H1 (cell line): Measurements from ENCODE around the gene APOA1. TPM values are rescaled to one million over a fixed set of nuclear protein-coding genes. Genes with fewer than 3 reads are reported as not detected.

ENCODE experiments used
- CTCF ChIA-PET: fragments of 300-600 bp; sonication (Branson Sonifier 250); formaldehyde crosslinking; loops from one replicate; lab custom pipeline; 2021; ENCODE audit not compliant: partially characterized antibody; lab: Charles Lee
- POLR2A ChIA-PET: fragments of 300-600 bp; sonication (Branson Sonifier 250); formaldehyde crosslinking; loops from one replicate; lab custom pipeline; 2021; ENCODE audit warnings: inconsistent platforms; ENCODE audit not compliant: partially characterized antibody; lab: Charles Lee
- DNase-seq, 2 experiments: peaks; one replicate each; pipeline versions ENCODE4 v3.0.0 to v3.0.0-alpha.2; 2010 to 2022; ENCODE audit warnings: low spot score in 2 of 2, low read depth in 1 of 2, mixed read lengths in 1 of 2
- FAIRE-seq: peaks from 2 replicates; lab custom pipeline; 2011; peaks lifted over from hg19 to GRCh38; lab: Jason Lieb, UNC
- H2AFZ ChIP-seq: 2 replicates; pipeline ENCODE4 v1.8.1; 2012; ENCODE audit warnings: low read length, inconsistent platforms
- H2AK5ac ChIP-seq: 2 replicates; pipeline ENCODE4 v1.6.1; 2013; ENCODE audit warnings: low read depth, low read length
- H2BK120ac ChIP-seq: replicated peaks from 2 replicates; pipeline ENCODE3; 2013; ENCODE audit warnings: low read depth, low read length, inconsistent platforms
- H2BK12ac ChIP-seq: 2 replicates; pipeline ENCODE4 v1.6.1; 2013; ENCODE audit warnings: low read depth, low read length
- H2BK15ac ChIP-seq: 2 replicates; pipeline ENCODE4 v1.6.1; 2013; ENCODE audit warnings: low read length
- H2BK20ac ChIP-seq: 2 replicates; pipeline ENCODE4 v1.6.1; 2013; ENCODE audit warnings: low read length
- H2BK5ac ChIP-seq: 2 replicates; pipeline ENCODE4 v1.6.1; 2013; ENCODE audit warnings: low read depth, low read length
- H3K14ac ChIP-seq: 2 replicates; pipeline ENCODE4 v1.6.1; 2013; ENCODE audit warnings: inconsistent platforms; ENCODE audit not compliant: insufficient read length
- H3K18ac ChIP-seq: 2 replicates; pipeline ENCODE4 v1.6.1; 2013; ENCODE audit warnings: low read length; ENCODE audit errors: extremely low read depth
- H3K23ac ChIP-seq: 2 replicates; pipeline ENCODE4 v1.6.1; 2013; ENCODE audit warnings: inconsistent platforms; ENCODE audit not compliant: insufficient read length
- H3K23me2 ChIP-seq: 2 replicates; pipeline ENCODE4 v1.6.1; 2013; ENCODE audit warnings: low read depth, low read length
- H3K27ac ChIP-seq: 2 replicates; pipeline ENCODE4 v1.6.1; 2011; ENCODE audit warnings: low read depth, low read length, inconsistent platforms
- H3K27me3 ChIP-seq, 4 experiments: replicated peaks in 1 of 4; 1 replicate in 1 of 4; 2 replicates in 3 of 4; pipeline versions ENCODE4 v1.6.1 to v1.8.1; 2011 to 2013; ENCODE audit warnings: low read length in 3 of 4, mild to moderate bottlenecking in 3 of 4, inconsistent platforms in 2 of 4, mixed read lengths in 2 of 4, moderate library complexity in 1 of 4; ENCODE audit not compliant: control insufficient read depth in 3 of 4, insufficient read depth in 3 of 4; ENCODE audit errors: extremely low read depth in 1 of 4
- H3K36me3 ChIP-seq, 4 experiments: 2 replicates each; pipeline versions ENCODE4 v1.6.1 to v1.8.1; 2011 to 2013; ENCODE audit warnings: mild to moderate bottlenecking in 4 of 4, low read length in 3 of 4, moderate library complexity in 2 of 4, control low read depth in 1 of 4, inconsistent platforms in 1 of 4; ENCODE audit not compliant: insufficient read depth in 4 of 4, control insufficient read depth in 2 of 4
- H3K4ac ChIP-seq: replicated peaks from 2 replicates; pipeline ENCODE3; 2013; ENCODE audit warnings: low read length, low read depth, mixed read lengths, inconsistent platforms; ENCODE audit not compliant: insufficient read length
- H3K4me1 ChIP-seq, 4 experiments: replicated peaks in 1 of 4; 1 replicate in 1 of 4; 2 replicates in 3 of 4; pipeline versions ENCODE4 v1.6.1 to v1.8.1; 2011 to 2013; ENCODE audit warnings: low read length in 3 of 4, inconsistent platforms in 2 of 4, mixed read lengths in 1 of 4; ENCODE audit not compliant: insufficient read depth in 4 of 4, control insufficient read depth in 3 of 4
- H3K4me2 ChIP-seq, 2 experiments: 2 replicates each; pipeline versions ENCODE4 v1.6.1 to v1.8.1; 2011 to 2013; ENCODE audit warnings: low read depth in 2 of 2, low read length in 2 of 2, control low read depth in 1 of 2, inconsistent platforms in 1 of 2, mild to moderate bottlenecking in 1 of 2; ENCODE audit not compliant: insufficient read depth in 1 of 2
- H3K4me3 ChIP-seq, 4 experiments: fragments of 200-600, 300-600 bp in 1 of 4; sonication (generic), shearing (Covaris generic), sonication (Bioruptor Twin) in 1 of 4; 2 replicates each; pipeline versions ENCODE4 v1.5.1 to v1.8.1; 2011 to 2016; ENCODE audit warnings: low read length in 4 of 4, low read depth in 3 of 4, control low read depth in 2 of 4, inconsistent platforms in 2 of 4, mild to moderate bottlenecking in 2 of 4, mixed read lengths in 1 of 4, moderate library complexity in 1 of 4; ENCODE audit not compliant: insufficient read depth in 2 of 4; ENCODE audit errors: extremely low read depth in 1 of 4
- H3K56ac ChIP-seq: replicated peaks from 2 replicates; pipeline ENCODE3; 2013; ENCODE audit warnings: low read depth, mild to moderate bottlenecking, mixed read lengths, low read length, inconsistent platforms; ENCODE audit not compliant: insufficient read length
- H3K79me1 ChIP-seq: 2 replicates; pipeline ENCODE4 v1.6.1; 2013; ENCODE audit warnings: low read depth, low read length, control low read depth
- H3K79me2 ChIP-seq, 2 experiments: 2 replicates each; pipeline versions ENCODE4 v1.6.1 to v1.8.1; 2012 to 2013; ENCODE audit warnings: low read length in 2 of 2, mild to moderate bottlenecking in 2 of 2, inconsistent platforms in 1 of 2; ENCODE audit not compliant: insufficient read depth in 2 of 2, control insufficient read depth in 1 of 2
- H3K9ac ChIP-seq, 4 experiments: replicated peaks in 1 of 4; 1 replicate in 1 of 4; 2 replicates in 3 of 4; pipeline versions ENCODE4 v1.6.1 to v1.8.1; 2011 to 2013; ENCODE audit warnings: low read depth in 3 of 4, low read length in 3 of 4, control low read depth in 2 of 4, mild to moderate bottlenecking in 2 of 4, moderate library complexity in 2 of 4, inconsistent platforms in 1 of 4; ENCODE audit errors: extremely low read depth in 1 of 4
- H3K9me3 ChIP-seq, 2 experiments: 2 replicates each; pipeline versions ENCODE4 v1.6.1 to v1.8.1; 2012 to 2013; ENCODE audit warnings: mild to moderate bottlenecking in 2 of 2, moderate library complexity in 2 of 2, control low read depth in 1 of 2, inconsistent platforms in 1 of 2, low read depth in 1 of 2, low read length in 1 of 2, mixed read lengths in 1 of 2; ENCODE audit not compliant: insufficient read depth in 2 of 2
- H4K20me1 ChIP-seq, 2 experiments: replicated peaks in 1 of 2; 2 replicates each; pipeline versions ENCODE3 to v1.8.1; 2011 to 2013; ENCODE audit warnings: inconsistent platforms in 2 of 2, low read length in 2 of 2, mild to moderate bottlenecking in 1 of 2; ENCODE audit not compliant: insufficient read depth in 2 of 2, control insufficient read depth in 1 of 2
- H4K5ac ChIP-seq: 2 replicates; pipeline ENCODE4 v1.6.1; 2013; ENCODE audit warnings: low read length, low read depth, mixed read lengths, inconsistent platforms; ENCODE audit not compliant: insufficient read length
- H4K8ac ChIP-seq: 2 replicates; pipeline ENCODE4 v1.8.0; 2013; ENCODE audit warnings: mild to moderate bottlenecking, moderate library complexity, low read length, inconsistent platforms; ENCODE audit not compliant: insufficient read depth; ENCODE audit errors: extremely low read depth
- H4K91ac ChIP-seq: replicated peaks from 2 replicates; pipeline ENCODE3; 2013; ENCODE audit warnings: low read length, mixed read lengths, inconsistent platforms; ENCODE audit not compliant: insufficient read length
- BACH1 ChIP-seq: IDR thresholded peaks from 2 replicates; pipeline ENCODE4 v1.6.1; 2012; ENCODE audit warnings: low read length, improper control_type of control experiment
- BRCA1 ChIP-seq: IDR thresholded peaks from 2 replicates; pipeline ENCODE4 v1.6.1; 2012; ENCODE audit warnings: low read depth, low read length, improper control_type of control experiment
- CBX5 ChIP-seq: fragments of 300-800, 300-1000 bp; sonication (generic); IDR thresholded peaks from 2 replicates; pipeline ENCODE4 v1.7.1; 2016; ENCODE audit warnings: antibody characterized with exemption, low read length, low read depth
- EP300 ChIP-seq, 2 experiments: IDR thresholded peaks; 1 replicate in 1 of 2; 2 replicates in 1 of 2; pipeline ENCODE4 v1.6.1; 2011 to 2012; ENCODE audit warnings: low read depth in 2 of 2, low read length in 2 of 2, mild to moderate bottlenecking in 2 of 2, borderline replicate concordance in 1 of 2, inconsistent platforms in 1 of 2, moderate library complexity in 1 of 2
- EZH2 ChIP-seq: fragments of 200-600 bp; sonication (generic); IDR thresholded peaks from 2 replicates; pipeline ENCODE4 v1.7.1; 2012; ENCODE audit warnings: low read depth, mild to moderate bottlenecking, moderate library complexity, low read length, inconsistent platforms; ENCODE audit not compliant: severe bottlenecking
- KDM5A ChIP-seq: fragments of 200-600 bp; IDR thresholded peaks from 2 replicates; pipeline ENCODE4 v1.7.1; 2012; ENCODE audit warnings: mild to moderate bottlenecking, low read length, inconsistent platforms, mixed read lengths
- RXRA ChIP-seq: IDR thresholded peaks from 2 replicates; pipeline ENCODE4 v1.6.1; 2011; ENCODE audit warnings: low read depth, mild to moderate bottlenecking, low read length, moderate library complexity; ENCODE audit not compliant: insufficient read depth
- SIN3A ChIP-seq, 2 experiments: IDR thresholded peaks in 1 of 2; conservative IDR thresholded peaks in 1 of 2; 2 replicates each; pipeline ENCODE4 v1.6.1; 2011 to 2012; ENCODE audit warnings: low read length in 2 of 2, improper control_type of control experiment in 1 of 2, low read depth in 1 of 2, mild to moderate bottlenecking in 1 of 2
- TAF7 ChIP-seq: optimal IDR thresholded peaks from 2 replicates; pipeline ENCODE3; 2011; ENCODE audit warnings: low read depth, mild to moderate bottlenecking, inconsistent platforms, low read length, moderate library complexity, borderline replicate concordance
- TBP ChIP-seq: IDR thresholded peaks from 2 replicates; pipeline ENCODE4 v1.6.1; 2011; ENCODE audit warnings: low read depth, low read length, improper control_type of control experiment
- TCF12 ChIP-seq: IDR thresholded peaks from 2 replicates; pipeline ENCODE4 v1.6.1; 2011; ENCODE audit warnings: low read depth, mild to moderate bottlenecking, low read length
- WGBS, 2 experiments: shearing (Covaris generic) in 1 of 2; methylation state at CpG; one replicate each; pipeline versions ENCODE4 v1.1.6 to v1.1.7; 2013 to 2015; ENCODE audit warnings: low lambda C conversion rate in 2 of 2, mixed read lengths in 2 of 2, inconsistent platforms in 1 of 2, low coverage in 1 of 2, missing lambda C conversion rate in 1 of 2; ENCODE audit not compliant: insufficient replicate concordance in 2 of 2, insufficient coverage in 1 of 2, insufficient read length in 1 of 2; ENCODE audit errors: extremely low coverage in 1 of 2, missing lambda C conversion rate in 1 of 2; 5-methylcytosine and 5-hydroxymethylcytosine counted together
- polyA plus RNA-seq, 7 experiments: library from polyadenylated mRNA; depleted of rRNA in 3 of 7; stranded (reverse) in 5 of 7; unstranded in 2 of 7; fragments of >200 nt in 5 of 7; fragments of 200-250 nt in 2 of 7; gene quantifications; 1 replicate in 5 of 7; 2 replicates in 1 of 7; 4 replicates in 1 of 7; pipeline versions ENCODE4 v1.2.1 to v1.2.3, GENCODE V29; 2011 to 2013; ENCODE audit warnings: missing spikeins in 2 of 7, mixed read lengths in 2 of 7
- total RNA-seq: library from RNA; stranded (reverse); fragmentation: NEBNext Ultra II Directional; extraction: Animal tissue kit (Norgen Biotek cat#: 25700); gene quantifications from 2 replicates; pipeline ENCODE4 v1.2.1, GENCODE V29; 2021

Gene APOA1
- total and polyA plus RNA-seq, 2 of the 8 experiments (the other 6 are each of a cell fraction or from before 2014, with no cell fraction given): 0.80 TPM; not detected in 1

DNA sequence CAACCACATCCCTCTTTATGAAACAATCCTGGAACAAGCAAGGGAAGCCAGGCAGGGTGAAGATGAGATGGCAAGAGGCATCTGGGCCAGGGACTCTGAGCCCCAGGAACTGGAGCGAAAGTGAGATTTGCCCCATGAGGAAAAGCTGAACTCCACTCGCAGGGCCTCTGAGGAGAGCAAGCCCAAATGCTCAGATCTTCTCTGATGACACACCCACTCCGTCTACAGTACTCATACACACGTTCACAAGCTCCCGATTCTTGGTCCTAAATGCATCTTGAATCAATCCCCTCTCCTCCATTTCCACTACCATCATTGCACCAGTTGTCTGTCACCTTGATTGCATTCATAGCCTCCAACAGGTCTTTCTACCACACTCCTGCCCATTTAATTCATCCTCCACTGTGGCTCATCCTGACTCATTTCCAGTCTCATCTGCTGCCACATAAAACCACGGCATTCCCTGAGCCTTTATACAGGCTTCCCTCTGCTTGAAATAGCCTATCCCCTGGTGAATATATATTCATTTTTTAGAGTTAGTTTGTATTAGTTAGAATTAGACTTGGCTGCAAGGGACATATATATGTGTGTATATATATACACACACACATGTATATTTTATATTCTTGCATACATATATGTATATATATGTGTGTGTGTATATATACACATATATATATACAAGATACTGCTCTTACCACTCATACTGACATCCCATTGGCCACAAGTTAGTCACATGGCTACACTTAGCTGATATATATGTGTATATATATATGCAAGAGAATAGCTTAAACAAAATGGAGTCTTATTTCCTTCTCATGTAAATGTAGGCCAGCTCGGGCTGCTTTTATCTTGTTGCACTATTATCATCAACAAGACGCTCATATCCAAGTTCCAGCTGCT, 44.3 kb downstream of the APOA1 start:
- H3K9ac ChIP-seq: no peak overlapping the region
- DNase-seq: no peak
- no peaks in the 10 kb centered on the region for H3K36me3 ChIP-seq
- H2BK120ac ChIP-seq: no peak overlapping the region
- H2BK12ac ChIP-seq: no peak overlapping the region
- H4K5ac ChIP-seq: no peak overlapping the region
- H3K18ac ChIP-seq: no peak overlapping the region
- no peaks in the 10 kb centered on the region for H3K79me2 ChIP-seq
- peaks cover 0 to 11% (median 3%) of the 10 kb centered on the region in 4 experiments; a peak in 4 of 7 replicates for H3K27me3 ChIP-seq
- H3K79me1 ChIP-seq: no peaks in the 10 kb centered on the region
- no peak overlapping the region for H3K56ac ChIP-seq
- CTCF ChIA-PET: interaction anchor here (0.6 to 12.1 kb wide), 16 partner anchors 7 to 387 kb away, joined by 3 to 237 read pairs (median 4); partner anchors contain the start of genes APOA1, APOA4 and APOC3
- H3K4ac ChIP-seq: no peak overlapping the region
- POLR2A ChIA-PET: interaction anchor here (2.8 kb wide), 1 partner anchor 42 kb away, joined by 16 read pairs; no protein-coding TSS in a partner anchor
- peaks cover 4 to 7% (median 5%) of the 10 kb centered on the region in 4 experiments for H3K4me1 ChIP-seq
- no peak overlapping the region for H2BK15ac ChIP-seq
- H3K23me2 ChIP-seq: peaks cover 3% of the 10 kb centered on the region
- H4K8ac ChIP-seq: peak overlapping the region; percentile 28; the same call in 1 of the 2 replicates
- H3K23ac ChIP-seq: no peak overlapping the region
- H4K91ac ChIP-seq: no peak overlapping the region
- H3K27ac ChIP-seq: no peak overlapping the region
- peak overlapping the region; percentile 96 for H2AFZ ChIP-seq
- no peak overlapping the region for H3K14ac ChIP-seq
- H3K9me3 ChIP-seq: no peaks in the 10 kb centered on the region
- no peak overlapping the region for H2BK20ac ChIP-seq
- WGBS, 2 experiments: 80% methylated on average over 8 of the region's 8 CpGs; no CpG with 5 or more reads in 1 of the 2 experiments
- no peak overlapping the region for H3K4me3 ChIP-seq
- FAIRE-seq: no peak
- H3K4me2 ChIP-seq: peak overlapping the region in 1 of 2 experiments; percentile 10; a peak in 1 of 4 replicates
- no peak overlapping the region for H2BK5ac ChIP-seq
- no peak overlapping the region for H2AK5ac ChIP-seq
- no peaks in the 10 kb centered on the region for H4K20me1 ChIP-seq
- TF ChIP-seq EZH2: no peak
- TF ChIP-seq EP300 (IDR thresholded peaks at IDR 0.05; ENCODE audit: borderline replicate concordance in 1 of 2, low read depth in 2 of 2, low read length in 2 of 2): no peak
- TF ChIP-seq TCF12: no peak
- no peak for TF ChIP-seq SIN3A (conservative IDR thresholded peaks at IDR 0.05 in 1 of 2, IDR thresholded peaks at IDR 0.05 in 1 of 2; ENCODE audit: low read depth in 1 of 2, low read length in 2 of 2)
- no peak for TF ChIP-seq RXRA
- TF ChIP-seq TAF7: no peak
- no peak for TF ChIP-seq KDM5A
- no peak for TF ChIP-seq CBX5
- TF ChIP-seq BACH1: no peak
- no peak for TF ChIP-seq BRCA1
- no peak for TF ChIP-seq TBP
